ENCODE results near the gene AATF.
A peak's percentile ranks its signal among the peaks of the same experiment; 100 is the strongest.

The AATF gene

GRCh38 chr17:36931697-36932382 is 16.9 kb upstream of the AATF start:
- DNase-seq, result peak; percentile 44

GRCh38 chr17:36932383-36932693 is 16.4 kb upstream of the AATF start:
- DNase-seq, result no peak

DNA sequence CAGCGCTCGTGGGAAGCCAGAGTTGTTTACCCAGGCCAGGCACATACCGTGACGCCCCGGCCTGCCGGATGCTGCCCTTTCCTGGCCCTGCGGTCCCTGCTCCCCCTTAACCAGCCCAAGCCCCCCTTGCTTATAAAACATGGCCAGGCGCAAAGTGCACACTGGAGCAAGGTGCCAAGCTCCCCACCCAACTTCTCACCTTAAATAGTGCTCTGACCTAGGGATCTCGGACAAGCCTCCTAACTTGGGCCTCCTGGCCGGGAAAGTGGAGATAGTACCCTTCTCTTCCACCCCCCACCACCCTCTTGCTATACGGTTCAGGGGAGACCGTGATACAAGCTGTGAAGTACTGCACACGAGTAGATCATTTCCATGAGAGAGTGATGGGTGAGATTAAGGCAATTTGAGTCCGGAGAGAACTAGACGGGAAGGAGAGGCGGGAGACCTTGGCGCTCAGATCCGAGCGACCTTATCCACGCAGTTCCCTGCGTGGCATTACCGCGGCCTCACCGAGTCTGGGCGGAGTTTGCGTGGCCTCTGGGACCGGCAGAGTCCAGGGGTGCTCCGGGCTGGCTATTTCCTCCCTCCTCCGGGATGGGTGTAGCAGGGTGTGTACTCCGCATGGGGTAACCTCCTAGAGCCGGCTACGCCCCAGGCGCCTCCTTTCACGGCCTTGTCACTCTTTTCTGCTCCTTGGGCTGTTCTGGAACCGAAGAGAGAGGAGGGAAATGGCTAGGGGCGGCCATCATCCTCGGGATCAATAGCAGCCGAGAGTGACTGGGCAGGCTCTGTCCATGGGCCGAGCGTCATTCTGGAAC is 15.9 kb upstream of the AATF start:
- no peak for DNase-seq

DNA sequence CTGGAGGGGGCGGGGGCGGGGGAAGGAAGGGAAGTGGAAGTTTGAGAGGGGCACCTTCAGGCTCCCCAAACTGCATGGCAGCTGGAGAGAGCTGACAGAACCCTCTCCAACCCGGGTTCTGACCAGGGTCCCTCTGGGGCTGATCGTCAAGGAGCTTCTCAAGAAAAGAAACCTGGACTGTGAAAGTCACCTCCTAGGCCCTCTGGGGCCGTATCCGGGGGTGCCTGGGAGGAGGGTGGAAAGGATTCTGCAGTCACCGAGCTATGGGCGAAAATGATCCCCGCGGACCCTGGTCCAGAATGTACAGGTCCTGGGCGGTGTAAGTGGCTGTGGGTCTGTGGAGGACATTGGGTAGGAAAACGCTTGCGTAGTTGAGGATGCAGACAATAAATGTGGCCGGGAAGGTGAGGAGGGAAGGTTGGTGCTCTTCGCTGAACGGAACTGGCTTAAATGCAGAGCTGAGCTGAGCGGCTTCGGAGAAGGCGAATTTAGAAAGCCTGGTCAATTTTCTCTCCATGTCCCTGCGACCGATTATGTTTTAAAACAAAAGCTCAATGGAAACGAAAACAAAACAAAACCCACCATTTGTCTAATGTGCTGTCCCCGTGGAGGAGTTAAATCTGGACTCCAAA is 15.1 kb upstream of the AATF start:
- DNase-seq, result no peak

DNA sequence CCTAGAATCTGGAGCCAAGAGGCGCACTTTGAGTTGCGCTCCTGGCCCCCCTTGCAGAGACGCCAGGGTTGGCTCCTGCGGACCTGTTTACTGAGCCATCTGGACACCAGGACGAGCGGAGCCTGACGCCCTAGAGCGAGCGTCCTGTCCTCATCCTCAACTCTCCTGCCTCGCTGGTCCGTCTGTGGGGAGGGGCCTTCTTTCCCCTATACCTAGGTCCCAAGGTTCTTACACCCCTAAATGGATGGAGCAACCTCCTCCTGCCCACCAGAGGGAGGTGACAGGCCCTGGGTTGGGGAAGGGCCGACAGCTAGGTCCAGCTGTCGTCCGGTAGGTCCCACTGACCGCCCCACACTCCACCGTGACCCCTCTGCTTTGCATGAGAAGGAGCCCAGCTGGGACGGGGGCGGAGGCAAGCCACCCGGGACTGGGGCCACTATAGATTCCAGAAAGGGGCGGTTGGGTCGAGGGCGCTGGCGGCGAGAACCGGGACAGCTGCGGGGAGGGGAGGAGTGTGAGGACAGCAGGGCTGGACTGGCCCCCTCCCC is 14.5 kb upstream of the AATF start:
- DNase-seq, result no peak

DNA sequence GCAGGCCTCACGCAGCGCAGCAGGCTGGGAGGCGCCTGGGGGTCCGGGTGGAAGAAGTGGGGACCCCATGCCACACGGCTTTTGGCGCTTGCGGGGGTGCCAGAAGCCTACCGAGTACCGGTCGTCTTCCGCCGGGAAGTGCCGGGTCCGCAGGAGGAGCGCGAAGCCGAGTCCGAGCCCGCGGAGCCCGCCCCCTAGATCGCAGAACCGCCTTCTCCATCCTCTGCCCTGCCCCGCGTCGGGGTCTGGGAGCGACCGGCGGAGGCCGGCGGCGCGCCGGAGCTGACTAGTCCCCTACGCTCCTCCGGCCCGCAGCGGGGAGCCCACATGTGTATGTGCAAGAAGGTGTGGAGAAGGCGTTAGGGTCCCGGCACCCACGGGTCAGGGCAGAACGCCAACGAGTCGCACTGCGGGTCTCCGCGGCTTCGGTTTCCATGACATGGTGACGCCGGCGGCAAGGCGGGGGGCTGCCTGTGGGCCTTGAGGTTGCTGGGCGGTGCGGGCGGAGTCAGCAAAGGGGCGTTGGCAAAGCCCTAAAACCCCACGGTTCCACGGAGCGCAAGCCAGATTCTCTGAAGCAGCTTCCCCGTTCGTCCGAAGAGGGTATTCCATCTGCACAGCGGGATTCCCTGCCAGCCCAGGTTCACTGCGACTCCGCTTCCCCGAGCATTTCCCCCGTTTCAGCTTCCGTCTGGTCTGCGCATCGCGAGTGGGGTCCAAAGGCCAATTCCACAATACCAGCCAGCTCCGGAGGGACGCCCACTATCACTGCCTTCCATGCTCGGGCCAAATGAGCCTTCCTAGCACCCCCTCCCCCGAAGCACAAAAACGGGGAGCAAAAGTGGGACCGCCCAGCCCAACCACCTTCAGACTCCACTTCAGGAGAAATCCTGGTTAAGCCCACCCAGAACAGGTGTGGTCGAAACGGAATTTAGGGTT is 13.8 kb upstream of the AATF start:
- no peak for DNase-seq

GRCh38 chr17:36935671-36936454 is 12.9 kb upstream of the AATF start:
- no peak for DNase-seq

DNA sequence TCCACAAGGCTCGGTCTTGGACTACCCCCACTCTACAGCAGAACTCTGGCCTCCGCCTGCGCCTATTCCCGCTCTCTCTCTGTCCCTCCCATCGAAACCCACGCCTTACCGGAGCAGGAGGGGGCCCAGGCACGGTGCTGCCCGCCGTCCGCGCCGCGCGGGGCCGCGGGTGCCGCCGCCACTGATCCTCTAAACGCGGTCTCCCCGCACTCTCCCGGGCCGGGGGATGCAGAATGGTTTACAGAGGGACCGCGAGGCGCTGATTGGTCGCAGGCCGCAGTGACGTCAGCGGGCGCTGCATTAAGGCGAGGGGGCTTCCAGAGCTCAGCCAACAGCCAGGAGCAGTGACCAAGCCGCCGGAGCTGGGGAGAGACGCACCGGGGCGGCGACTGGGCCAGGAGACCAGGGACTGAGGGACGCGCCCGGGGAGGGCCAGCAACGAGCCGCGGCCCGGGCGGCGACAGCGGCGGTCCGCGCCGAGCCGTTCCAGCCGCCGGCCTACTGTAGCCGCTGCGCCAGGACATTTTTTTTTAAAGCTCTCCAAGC is 12.2 kb upstream of the AATF start:
- DNase-seq, result peak; percentile 31

DNA sequence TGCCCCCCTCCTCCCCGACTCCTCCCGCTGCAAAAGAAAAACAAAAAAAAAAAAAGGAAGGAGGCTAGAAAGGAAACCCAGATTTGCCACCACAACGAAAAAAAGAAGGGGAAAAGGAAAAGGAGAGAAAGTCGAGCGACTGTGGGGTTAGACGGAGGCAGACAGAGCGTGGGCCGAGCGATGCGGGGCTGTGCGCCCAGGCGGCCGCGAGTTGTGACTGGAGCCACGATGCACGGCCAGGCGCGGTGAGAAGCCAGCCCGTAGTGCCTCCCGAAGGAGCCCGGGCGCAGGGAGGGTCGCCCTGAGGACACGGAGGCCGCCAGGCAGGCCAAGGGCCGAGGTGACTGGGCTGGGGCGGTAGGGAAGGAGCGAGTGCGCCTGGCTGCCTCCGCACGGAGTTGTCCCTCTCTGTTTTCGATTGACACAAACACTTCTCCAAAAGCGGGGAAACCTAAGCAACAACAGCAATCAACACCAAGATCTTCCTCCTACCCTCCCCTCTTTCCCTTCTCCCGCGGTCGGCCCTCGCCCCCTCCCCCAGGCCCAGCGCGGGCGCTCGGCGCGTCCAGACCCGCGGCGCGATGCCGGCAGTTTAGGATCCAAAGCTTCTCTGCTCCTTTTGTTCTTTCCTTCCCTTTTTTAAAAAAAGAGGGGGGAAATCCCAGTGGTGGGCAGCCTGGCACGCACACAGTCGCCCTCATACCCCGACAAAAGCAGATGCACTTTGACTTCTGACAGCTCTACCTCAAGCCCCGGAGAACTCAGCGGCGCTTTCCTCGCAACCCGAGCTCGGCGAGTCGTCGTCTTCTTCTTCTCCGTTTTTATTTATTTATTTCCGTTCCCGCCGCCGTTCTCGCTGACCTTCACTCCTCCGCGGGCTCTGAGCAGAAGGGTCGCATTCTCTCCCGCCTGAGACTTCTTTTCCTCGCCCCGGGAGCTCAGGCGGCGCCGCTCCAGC is 11.5 kb upstream of the AATF start, which contains the start of gene LHX1:
Gene LHX1, plus strand, starts transcription at position 475 of the 958 bp plus-strand sequence. CDS start 723 bp downstream, outside the sequence.
- no peak for DNase-seq

DNA sequence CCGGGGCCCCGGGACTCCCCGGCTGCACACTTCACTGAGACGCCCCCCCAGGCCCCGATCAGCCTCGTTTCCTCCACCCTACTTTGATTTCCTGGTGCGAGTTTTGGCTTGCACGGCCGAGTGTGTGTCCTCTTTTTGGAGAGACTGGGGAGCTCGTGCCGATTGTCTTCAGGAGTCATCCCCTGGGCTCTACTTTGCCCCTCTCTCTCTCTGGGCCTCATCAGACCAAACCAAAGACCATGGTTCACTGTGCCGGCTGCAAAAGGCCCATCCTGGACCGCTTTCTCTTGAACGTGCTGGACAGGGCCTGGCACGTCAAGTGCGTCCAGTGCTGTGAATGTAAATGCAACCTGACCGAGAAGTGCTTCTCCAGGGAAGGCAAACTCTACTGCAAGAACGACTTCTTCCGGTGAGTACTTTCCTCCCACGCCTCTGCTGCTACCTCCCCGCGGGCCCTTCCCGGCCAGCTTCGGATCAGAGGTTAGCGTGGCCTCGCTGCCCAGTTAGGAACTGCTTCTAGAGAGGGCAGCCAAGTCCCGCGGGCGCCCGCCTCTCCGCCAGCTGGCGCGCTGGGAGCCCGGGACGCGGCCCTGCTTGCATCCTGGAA is 10.7 kb upstream of the AATF start:
- no peak for DNase-seq

- DNase-seq, result no peak
Observed at GRCh38 chr17:36938566-36939051, 10.1 kb upstream of the AATF start.

GRCh38 chr17:36939052-36939801 is 9.5 kb upstream of the AATF start:
- DNase-seq, result no peak

DNA sequence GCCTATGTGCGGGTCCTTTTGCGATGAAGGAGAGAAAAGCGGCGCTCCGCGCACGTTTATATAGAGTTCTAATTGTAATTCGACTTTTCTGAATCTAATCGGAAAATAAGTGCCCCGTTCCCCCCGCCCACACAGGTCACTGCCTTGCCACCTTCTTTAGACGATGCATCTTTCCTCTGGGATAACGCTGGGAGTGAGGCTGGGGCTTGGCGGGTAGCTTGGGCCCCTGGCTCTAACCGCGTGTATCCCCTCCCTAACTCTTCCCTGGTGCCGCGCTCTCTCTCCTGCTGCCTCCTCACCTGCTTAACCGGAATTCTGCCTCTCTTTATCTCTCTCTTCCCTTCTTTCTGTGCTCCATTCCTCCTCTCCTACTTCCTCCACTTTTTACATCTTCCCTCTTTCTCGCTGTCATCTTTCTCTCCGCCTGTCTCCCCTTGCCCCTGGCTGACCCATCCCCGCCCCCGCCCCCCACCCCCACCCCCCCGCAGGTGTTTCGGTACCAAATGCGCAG is 8.9 kb upstream of the AATF start:
- DNase-seq, result no peak

DNA sequence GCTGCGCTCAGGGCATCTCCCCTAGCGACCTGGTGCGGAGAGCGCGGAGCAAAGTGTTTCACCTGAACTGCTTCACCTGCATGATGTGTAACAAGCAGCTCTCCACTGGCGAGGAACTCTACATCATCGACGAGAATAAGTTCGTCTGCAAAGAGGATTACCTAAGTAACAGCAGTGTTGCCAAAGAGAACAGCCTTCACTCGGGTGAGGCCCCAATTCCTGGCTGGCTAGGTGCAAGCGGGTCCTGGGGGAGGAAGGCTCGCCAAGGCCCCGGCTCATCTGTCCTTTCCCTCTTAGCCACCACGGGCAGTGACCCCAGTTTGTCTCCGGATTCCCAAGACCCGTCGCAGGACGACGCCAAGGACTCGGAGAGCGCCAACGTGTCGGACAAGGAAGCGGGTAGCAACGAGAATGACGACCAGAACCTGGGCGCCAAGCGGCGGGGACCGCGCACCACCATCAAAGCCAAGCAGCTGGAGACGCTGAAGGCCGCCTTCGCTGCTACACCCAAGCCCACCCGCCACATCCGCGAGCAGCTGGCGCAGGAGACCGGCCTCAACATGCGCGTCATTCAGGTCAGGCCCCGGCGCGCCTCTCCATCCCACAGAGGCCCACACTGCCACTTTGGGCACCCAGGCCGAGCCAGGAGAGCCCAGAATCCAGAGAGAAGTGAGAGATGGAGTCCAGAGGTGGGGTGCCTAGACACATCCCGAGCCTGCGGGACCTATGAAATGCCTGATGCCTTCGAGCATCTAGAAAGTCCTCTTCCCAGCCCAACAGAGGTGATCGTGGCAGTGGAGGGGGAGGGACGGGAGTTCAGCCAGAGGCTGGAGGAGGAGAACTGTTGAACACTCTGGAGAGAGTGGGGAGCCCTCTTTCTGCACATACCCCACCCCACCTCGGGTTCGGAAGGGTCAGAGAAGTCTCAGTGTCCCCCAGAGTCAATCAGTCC is 8.2 kb upstream of the AATF start:
- DNase-seq, result no peak

- DNase-seq, result no peak
Observed at GRCh38 chr17:36941265-36942010, 7.3 kb upstream of the AATF start.

GRCh38 chr17:36942019-36942599 is 6.6 kb upstream of the AATF start:
- DNase-seq, result no peak

Data from NCI-H1105 (cell line).